HTERT RPE-1 (cell line): Measurements from ENCODE around the gene DNAJC17.

ENCODE experiments used
- in situ Hi-C: fragments of 300-500 bp; cut with MboI; formaldehyde crosslinking; loops from 4 replicates; pipeline ENCODE4 v1.14.3; 2020; ENCODE audit warnings: low sequenced_read_pairs

The DNAJC17 gene

DNA sequence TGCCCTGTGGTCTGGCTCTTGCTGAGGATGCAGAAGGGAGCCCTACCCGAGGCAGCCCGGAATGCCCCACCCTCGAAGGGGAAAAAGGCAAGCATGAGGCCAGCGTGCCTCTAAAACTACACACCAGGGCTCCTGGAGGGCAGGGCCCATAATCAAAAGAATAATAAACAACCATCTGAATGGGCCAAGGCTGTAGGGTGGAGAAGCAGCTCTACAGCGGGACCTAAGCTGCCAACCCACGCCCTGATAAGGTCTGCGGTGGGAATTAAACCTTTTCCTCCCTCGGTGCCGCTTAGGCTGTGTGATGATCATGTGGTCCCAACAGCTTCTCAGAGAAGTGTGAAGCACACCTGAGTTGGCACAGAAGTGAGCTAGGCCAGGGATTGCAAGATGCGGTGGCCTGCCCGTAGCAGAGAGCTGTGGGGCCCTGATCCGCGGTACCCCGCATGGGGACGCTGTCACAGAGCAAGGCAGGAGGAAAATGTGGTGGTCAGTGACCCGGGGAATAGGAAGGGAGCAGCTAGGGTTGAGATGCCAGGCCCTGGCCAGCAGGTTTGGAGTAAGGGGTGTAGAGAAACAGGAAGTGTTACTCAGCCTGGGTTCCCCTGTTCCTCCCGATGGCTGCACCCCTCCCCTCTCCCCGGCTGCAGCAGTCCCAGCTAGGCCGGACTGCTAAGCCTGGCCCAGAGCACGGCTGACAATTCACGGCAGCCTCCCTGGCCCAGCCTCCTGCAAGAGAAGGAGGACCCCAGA lies 38.6 kb downstream of the DNAJC17 start:
- in situ Hi-C loops, result no loop called here

DNA sequence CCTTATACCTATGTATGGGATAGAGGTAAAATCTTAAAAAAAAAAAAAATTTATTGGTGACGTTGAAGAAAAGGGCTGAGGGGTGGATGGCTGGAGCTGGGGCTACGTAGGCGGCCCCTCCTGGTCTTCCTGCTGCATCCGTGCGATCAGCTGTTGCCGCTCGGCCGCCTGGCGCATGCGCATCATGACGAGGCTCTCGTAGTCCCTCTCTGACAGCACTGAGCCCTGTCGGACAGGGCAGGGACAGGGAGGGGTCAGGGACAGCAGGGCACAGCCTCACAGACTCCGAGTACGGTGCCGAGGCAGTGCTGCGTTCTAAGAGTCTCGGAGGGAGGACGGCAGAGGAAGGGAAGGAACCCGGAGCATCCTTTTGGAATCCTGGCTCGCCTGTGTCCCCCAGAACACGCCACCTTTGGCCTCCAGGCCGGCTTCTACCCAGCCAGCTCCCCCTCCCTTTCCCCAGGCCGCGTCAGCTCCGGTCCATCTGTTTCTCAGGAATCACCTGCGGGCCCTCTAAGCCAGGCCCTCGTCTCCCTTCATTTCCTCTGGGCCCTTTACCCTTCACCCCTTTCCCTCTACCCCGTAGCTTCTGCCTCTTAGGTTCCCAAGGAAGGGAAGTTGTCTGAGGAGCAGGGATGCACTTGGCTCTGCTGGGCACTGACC lies 39.3 kb downstream of the DNAJC17 start:
- in situ Hi-C loops, result no loop called here

DNA sequence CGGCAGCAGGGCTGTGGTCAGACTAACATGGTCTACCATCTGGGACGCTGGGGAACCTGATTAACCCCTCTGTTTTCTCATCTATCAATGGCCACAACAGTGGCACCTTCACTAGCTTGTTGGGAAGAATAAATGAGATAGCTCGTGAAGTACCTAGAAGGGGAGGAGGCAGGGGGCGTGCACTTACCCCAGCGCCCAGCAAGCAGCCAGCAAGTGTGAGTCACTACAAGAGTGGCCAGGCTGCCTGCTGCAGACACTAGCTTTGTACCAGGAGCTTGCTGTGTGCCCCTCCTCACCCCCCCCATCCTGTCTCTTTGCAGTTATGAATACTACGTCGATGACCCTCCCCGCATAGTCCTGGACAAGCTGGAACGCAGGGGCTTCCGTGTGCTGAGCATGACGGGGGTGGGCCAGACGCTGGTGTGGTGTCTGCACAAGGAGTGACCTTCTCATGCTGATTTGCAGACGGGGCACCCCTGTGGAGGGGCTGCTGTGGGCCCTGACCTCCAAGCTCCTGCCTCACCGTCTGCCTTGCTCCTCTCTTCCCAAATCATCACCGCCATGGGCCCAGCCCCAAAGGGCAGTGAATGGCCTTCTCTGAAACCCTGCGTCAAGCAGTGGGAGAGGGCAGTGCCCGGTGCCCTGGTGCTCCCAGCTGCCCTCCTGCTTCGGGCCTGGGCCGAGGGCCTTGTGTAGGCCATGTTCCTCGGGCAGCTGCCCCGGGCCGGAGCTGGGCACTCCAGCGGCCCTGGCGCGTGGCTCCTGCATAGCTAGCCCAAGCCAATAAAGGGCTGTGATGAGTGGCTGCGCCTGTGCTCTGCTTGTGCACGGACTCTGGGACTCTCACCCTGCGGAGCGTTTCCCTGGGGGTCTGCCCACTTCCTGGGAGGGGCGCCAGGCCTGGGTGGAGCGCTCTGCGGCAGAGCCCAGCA lies 40.1 kb downstream of the DNAJC17 start:
- in situ Hi-C loops, result no loop called here

DNA sequence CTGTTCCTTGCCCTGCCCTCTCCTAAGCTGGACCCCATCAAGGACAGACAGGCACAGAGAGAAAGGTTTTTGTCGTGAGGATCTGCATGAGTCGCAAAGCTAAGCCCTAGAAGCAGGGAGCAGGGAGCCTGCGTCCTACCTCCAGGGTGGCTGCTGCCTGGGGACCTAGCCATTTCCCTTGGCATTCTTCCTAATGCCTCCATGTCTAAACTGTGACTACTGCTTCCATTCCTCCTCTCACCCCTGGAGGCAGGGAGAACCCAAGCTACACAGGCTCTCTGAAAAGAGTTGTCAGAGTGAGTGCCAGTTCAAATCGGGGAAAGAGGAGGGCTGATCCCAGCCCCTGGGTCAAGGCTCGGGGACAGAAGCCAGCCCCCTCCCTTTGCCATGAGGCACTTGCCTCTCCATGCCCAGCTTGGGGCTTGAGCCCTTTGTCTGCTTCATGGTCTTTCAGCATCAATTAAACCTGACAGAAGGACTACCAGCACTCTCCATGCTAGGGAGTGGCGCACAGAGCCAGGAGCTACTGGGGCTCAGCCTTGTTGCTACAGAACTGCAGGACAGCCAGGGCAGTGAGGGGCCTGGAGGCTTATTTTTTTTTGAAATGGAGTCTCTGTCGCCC lies 41.0 kb downstream of the DNAJC17 start:
- in situ Hi-C loops, result no loop called here

DNA sequence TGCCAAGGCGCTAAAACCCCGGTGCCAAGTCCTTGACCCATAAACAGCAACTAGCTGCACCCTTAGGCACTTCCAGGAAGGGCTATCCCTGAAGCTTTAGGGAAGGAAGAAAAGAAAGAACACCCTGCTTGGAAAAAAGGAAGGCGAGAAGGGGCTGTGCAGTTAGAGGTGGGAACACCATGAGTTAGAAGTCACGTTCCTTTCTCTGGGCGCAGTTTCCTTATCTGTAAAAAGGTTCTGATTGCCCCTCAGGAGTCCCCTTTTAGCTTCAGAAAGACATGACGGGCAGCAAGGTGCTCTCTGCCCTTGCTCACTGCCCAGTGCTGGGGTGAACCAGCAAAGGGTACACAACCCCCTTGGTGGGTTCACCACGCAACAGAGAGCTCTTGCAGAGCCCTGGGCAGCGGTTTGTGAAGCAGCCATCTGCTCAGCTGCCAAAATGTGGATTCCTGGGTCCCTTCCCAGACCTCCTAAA lies 42.6 kb downstream of the DNAJC17 start:
- in situ Hi-C loops, result no loop called here

DNA sequence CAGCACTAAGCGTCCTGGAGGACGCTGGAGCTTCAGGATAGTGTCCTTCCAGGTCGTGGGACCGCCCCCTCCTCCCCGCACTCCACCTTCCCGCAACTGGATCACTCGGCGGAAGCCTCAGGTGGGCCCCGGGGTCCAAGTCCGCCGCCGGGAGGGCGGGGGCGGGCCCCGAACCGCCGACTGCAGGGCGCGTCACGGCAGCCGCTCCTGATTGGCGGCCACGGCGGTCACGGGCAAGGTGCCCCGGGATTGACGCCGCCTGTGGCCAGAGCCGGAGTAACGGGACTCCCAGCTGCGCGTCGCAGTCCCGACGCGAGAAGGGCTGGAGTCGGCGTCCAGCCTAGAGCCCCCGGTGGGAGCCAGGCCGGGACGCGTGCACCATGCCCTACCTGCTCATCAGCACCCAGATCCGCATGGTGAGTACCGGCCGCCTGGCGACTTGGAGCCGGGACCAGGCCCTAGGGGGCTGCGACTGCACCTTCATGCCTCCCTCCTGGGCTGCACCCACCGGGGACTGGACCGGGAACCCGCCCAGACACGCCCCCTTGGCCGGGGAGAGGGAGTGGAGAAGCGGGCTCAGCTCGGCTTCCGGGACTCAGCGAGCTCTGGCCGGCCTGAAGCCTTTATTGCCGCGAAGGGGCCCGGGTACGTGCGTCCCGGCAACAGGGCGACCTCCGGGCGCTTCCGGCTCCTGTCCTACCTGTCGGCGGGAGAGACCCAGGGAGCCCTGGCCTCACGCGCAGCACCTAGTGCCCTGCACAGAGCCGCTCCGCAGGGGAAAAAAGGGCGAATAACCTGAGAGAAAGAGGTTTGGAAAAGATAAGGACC lies 43.3 kb downstream of the DNAJC17 start, which contains the start of gene GCHFR:
GCHFR (plus strand) TSS at position 268 of the 828 bp plus-strand sequence; CDS start at position 381, 113 bp downstream.
- in situ Hi-C loops, result no loop called here

DNA sequence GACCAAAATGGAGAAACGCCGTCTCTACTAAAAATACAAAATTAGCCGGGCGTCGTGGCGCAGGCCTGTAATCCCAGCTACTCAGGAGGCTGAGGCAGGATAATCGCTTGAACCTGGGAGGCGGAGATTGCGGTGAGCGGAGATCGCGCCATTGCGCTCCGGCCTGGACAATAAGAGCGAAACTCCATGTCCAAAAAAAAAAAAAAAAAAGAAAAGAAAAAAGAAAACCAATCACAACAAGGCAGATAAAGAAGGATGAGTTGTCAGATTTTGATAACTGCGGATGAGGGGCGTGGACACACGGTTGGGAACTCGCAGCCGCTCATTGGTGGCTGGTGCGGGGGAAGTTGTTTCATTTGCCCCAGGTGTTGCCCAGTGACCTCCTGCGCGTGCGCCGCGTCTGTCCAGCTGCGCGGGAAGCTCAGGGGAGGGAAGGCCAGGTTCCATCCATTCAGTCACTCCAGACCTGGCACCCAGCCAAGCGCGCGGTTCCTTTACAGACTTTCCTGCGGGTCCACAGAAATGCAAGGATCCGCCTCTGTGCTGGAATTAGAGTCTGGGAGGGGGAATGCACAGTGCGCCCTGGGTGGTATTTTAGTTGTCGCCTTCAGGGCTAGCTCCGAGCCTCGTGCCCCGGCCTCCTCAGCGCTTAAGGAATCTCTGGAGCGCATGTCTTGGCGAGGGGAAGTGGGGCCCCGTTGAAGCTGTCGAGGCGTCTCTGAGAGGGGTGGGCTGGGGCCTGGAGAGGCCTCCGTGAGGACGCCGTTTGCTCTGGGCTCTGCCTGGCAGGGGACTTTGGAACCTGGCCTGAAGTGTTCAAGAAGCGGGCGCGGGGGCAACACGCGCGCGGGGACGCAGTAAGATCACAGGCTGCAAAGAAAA lies 44.1 kb downstream of the DNAJC17 start:
- in situ Hi-C loops, result no loop called here

DNA sequence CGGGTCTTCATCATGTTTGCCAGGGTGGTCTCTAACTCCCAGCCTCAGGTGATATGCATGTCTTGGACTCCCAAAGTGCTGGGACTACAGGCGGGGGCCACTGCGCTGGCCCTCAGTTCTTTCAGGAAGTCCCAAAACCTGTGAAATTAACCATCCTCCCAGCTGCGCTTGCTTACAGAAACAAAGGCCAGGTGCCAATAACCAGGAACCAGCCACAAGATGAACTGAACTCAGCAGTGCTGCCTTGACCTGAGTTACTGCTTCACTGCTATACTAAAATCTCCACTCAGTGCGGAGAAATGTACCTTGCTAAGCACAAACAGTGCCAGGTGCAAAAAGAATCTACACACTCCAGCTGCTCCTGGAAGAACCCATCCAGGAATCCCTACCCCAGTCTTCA lies 47.3 kb downstream of the DNAJC17 start:
- in situ Hi-C loops, result no loop called here

DNA sequence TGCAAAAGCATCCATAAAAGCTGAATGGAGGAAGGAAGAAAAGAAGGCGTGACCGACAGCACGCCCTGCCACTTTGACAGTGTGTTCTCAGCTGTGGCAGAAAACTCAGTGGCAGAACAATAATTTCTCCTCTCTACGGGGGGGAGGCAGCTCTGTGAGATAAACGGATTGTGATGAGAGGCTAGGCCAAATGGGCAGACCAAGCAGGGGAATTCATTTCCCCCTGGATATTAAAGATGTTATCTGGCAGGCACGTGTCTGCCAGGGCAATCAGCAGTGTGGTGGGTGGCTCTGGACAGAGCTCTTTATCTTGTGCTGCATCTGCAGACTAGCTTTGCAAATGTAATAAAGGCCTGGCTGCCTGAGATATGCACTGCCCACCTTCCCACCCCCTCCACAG lies 50.3 kb downstream of the DNAJC17 start:
- in situ Hi-C loops, result no loop called here

DNA sequence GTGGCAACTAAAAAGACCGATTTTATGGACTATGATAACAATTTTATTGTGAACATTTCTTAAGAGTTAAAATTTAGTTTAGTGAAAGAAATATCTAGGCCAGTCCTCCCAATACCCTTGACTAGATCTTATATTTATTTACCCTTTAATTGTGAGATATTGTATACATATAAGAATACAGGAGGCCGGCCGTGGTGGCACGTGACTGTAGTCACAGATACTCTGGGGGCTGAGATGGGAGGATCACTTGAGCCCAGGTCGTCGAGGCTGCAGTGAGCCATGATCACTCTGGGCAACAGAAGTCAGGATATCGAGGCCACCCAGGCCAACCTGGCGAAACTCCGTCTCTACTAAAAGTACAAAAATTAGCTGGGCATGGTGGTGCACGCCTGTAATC lies 51.5 kb downstream of the DNAJC17 start:
- in situ Hi-C loops, result no loop called here

DNA sequence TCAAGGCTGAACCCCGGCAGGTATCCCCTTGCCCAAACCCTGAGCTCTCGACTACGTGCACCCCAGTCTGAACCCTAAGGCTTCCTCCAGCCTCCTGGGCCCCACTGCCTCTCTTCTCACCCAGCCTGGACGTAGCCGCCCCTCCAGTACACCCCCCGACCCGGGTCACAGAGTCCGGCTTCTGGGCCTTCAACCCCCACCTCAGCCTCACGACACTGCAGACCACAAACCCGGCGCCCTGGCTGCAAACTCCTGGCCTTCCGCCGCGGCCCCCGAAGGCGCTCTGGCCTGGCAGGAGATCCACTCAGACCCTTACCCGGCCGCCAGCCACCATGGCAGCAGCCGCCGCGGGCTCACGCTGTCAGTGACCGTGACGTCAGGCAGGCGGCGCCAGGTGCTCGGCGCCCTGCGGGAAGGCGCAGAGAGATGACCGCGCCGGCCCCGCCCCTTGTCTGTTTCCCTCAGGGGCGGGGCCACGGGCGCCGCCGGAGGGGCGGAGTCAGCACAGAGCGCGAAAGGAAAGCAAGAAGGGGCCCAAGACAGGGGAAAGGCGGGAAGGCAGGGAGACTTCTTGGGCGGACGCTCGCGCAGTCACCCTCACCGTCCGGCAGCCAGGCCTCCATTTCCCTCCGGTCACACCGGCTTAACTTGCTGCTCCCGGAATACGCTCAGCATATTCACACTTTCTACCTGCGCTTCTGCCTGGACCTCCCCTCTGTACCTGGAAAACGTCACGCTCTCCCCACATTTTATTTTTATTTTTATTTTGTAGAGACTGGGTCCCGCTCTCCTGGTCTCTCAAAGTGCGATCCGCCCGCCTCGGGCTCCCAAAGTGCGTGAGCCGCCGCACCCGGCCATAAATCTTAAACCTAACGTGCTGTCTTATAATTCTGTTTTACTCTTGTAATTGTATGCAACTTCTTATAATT lies 52.1 kb downstream of the DNAJC17 start, which contains the start of gene RMDN3:
RMDN3 (minus strand) TSS at position 372 of the 929 bp plus-strand sequence. CDS start 471 bp downstream, outside the sequence.
- in situ Hi-C loops, result no loop called here

DNA sequence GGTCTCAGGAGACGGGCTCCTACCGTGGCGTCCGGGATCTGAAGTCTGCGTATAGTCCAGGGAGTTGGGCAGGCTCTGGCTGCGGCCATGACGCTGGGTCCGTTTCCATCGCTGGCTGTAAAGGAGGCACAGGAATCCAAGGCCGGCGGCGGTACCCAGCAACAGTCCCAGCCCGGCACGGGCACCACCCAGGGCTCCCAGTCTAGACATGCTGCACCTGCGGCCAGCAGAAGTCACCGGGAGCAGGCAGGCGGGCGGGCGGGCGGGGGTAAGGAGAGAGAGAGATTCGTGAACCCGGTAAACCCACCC lies 52.7 kb downstream of the DNAJC17 start:
- in situ Hi-C loops, result no loop called here

DNA sequence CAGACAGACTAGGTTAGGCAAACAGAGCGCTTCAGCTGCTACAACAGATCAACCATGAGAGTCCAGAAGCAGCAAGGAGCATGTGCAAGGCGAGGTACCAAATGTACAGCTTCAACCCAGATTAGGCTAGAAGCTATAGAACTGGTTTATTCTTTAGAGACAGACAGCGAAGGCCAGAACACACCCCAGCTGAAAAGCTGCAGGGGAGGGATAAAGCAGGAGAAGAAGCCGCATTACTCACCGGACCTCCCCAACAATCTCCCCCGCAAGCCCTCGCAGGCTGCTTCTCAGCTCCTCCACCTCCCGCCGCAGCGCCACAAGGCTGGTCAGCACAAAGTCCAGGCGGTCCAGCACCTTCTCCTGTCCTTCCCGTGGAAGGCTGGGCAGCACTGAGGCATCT lies 55.5 kb downstream of the DNAJC17 start:
- in situ Hi-C loops, result no loop called here

DNA sequence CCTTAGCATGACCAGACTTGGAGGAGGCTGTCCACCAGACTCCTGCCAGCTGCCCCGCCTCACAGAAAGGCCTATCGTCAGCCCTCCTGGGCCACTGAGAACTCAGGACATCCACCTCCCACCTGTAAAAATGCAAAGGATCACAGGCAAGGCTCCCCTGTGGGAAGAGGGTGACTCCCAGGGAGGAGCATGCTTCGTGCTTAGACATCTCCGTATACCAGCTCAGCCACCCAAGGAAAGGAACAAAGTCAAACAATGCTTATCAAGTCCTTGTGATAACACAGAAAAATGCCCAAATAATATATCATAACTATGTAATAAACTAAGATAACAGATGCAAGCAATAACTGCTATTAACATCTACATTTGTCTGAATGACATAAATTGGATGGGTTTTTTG lies 56.4 kb downstream of the DNAJC17 start:
- in situ Hi-C loops, result no loop called here

DNA sequence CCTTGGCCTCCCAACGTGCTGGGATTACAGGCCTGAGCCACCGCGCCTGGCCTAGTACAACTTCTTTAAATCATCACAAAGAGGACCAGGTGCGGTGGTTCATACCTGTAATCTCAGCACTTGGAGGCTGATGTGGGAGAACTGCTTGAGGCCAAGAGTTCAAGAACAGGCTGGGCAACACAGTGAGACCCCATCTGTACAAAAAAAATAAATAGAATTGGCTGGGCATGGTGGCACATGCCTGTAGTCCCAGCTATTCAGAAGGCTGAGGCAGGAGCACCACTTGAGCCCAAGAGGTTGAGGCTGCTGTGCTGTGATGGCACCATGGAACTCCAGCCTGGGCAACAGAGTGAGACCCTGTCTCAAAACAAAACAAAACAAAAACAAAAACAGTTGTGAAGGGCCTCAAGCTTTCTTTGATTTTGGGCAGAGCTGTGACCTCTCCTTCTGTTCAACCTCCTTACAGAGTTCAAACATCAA lies 58.1 kb downstream of the DNAJC17 start:
- in situ Hi-C loops, result no loop called here

DNA sequence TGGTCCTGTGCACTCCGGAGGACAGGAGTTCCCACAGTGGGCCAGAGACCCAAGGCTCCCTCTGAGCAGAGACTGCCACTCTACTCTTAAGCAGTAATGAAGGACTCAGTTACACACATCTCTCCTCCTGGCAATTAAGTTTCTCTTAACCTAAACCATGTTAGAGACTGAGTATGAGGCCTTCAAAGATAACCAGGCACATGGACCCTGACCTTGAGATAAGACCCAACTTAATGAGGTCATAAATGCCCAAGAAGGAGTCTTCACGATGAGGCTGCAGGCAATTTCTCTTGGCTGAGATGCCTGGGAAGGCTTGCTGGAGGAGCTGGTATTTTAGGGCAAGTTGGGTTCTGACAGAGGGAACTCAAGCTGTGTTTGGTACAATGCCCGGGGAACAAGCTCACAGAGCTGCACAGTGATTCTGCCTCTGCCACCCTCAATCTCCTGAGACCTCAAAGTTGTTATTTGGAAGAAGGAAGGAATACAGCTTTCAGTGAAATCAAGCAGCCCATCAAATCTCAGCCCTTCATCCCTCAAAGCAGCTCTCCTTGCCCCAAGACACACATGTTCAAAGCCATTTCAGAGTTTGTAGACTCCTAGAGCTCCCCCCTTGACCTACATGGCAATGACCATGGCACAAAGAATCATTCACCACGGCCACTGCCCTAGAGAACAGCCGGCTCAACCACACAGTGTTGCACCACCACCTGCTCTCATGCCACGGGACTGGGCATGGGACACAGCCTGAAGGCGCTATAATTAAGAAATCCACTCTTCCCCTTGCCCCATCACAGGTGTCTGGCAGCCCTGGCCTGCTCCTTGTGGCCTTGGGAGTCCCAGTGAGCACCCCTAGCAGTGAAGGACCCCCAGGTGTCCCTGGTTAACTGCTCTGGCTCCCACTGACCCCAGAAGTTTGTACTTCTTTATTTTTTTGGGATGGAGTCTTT lies 59.3 kb downstream of the DNAJC17 start:
- in situ Hi-C loops, result no loop called here
